Myocyte (in vitro differentiated cells): ENCODE data around the gene CNTN2. TPM values are rescaled to one million over a fixed set of nuclear protein-coding genes. Genes with fewer than 3 reads are reported as not detected.

ENCODE experiments used
- DNase-seq: peaks from one replicate; pipeline ENCODE4 v3.0.0-alpha.2; 2012; ENCODE audit warnings: low read depth
- total RNA-seq: library from RNA; depleted of rRNA; stranded (reverse); fragments of >200 nt; gene quantifications from 2 replicates; pipeline ENCODE4 v1.2.3, GENCODE V29; 2014

Gene CNTN2
- total RNA-seq, 1 donor from 2014 or later, result not detected

DNA sequence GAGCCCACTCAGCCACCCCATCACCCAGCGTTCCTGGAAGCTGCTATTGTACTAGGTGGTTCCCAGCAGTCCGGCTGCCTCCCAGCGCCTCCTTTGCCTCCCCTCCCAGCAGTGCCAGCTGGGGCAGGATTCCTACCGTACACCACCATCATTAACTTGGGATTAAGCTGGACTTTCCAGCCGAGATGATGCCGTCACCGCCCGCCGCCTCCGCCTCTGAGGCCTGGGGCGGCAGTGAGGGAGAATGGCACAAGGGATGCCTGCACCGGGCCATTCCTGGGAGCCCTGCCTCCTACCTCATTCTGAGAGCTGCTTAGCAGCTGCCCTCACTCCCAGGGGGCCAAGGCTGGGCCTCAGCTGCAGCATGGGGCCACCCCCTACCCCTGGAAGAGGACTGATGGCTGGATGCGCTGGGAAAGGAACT, 13.2 kb downstream of the CNTN2 start:
- DNase-seq, result no peak

DNA sequence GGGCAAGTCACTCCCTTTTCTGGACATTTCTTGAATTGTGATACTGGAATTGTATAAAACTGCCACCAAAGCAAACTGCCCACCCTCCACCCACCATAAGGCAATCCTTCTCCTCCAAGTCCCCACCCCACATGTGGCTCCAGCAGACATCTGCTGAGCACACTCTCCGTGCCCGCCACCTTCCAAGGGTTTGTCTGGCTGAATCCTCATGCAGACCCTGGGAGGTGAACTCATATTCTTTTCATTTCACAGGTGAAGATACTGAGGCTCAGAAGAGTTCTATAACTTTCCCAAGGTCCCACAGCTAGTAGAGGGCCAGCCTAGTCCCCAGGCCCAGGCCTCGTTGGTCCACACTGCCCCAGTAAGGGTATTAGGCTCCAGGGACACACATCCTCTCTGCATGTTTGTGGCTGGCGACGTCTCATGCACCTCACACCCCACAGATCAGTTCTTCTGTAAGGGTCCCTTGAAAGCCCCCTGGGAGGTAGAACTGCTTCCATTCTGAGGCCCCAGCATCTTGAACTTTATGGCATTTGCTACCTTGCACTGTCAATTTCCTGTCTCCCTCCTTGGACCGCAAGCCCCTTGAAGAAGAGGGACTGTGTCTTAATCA, 14.1 kb downstream of the CNTN2 start:
- DNase-seq, result no peak

DNA sequence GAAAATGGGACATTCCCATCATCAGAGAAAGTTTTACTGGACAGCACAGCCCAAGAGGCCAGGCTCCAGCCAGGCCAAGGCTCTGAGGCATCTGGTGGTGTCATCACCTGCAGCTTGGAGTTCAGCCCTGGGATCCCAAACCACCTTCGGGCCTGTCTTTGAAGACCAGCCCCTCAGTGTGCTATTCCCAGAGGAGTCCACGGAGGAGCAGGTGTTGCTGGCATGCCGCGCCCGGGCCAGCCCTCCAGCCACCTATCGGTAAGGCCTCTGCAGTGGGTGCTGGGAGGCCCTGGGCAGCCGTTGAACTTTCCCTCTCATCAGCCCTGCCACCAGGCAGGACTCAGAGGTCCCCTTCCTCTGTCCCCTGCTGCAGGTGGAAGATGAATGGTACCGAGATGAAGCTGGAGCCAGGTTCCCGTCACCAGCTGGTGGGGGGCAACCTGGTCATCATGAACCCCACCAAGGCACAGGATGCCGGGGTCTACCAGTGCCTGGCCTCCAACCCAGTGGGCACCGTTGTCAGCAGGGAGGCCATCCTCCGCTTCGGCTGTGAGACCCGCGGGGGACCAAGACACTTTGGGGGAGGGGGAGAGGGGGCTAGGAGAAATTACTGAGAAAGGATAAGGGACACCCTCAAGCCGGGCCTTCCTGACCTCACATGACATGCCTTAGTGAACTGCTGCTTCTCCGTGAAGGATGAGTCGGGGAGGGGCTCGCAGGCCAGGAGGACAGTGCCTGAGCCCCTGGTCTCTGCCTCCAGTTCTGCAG, 15.0 kb downstream of the CNTN2 start:
- DNase-seq, result no peak

DNA sequence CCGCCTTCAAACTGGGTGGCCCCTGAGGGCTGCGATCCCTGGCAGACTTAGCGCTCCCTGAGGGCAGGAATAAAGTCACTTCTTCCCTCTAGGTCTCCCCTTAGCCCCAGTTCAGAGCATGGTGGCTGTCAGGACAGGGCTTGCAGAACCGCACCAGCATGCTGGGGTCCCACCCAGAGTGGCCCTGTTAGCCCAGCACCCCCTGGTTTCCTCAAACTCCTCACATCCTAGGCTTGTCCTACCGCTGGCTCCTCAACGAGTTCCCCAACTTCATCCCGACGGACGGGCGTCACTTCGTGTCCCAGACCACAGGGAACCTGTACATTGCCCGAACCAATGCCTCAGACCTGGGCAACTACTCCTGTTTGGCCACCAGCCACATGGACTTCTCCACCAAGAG, 15.8 kb downstream of the CNTN2 start:
- DNase-seq, result no peak

DNA sequence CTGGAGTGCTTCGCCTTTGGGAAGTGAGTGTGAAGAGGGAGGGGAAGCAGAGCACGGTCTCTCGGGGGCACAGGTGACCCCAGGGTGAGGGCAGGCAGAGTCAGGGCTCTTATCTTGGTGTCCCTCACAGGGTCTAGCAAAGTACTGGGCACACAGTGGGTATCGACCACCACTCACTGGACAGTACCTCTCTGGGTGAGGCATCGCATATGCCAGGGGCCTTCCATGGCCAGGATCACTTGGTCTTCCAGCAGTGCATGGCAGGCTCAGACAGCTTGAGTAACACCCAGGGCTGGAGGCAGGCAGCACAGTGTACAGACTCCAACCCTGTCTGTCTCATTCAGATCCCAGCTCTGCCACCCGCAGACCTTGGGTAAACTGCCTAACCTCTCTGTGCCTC, 16.6 kb downstream of the CNTN2 start:
- DNase-seq, result no peak

DNA sequence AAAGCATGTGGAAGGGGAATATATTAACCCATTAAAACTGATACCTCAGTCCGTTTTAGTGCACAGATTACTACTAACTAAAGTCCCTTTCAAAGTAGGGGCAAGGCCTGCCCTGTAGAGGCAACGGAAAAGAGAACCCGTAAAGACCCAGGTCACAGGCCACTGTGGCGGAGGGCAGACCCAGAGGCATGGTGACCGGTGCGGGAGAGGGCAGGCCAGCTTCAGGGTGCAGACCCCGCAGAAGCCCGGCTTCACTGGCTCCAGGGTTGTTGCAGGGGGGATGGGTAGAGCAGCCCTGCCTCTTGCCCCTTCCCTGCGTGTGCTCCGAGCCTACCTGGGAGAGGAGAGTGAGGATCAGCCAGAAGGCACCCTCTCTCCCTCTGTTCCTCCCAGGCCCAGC, 17.7 kb downstream of the CNTN2 start:
- DNase-seq, result no peak

DNA sequence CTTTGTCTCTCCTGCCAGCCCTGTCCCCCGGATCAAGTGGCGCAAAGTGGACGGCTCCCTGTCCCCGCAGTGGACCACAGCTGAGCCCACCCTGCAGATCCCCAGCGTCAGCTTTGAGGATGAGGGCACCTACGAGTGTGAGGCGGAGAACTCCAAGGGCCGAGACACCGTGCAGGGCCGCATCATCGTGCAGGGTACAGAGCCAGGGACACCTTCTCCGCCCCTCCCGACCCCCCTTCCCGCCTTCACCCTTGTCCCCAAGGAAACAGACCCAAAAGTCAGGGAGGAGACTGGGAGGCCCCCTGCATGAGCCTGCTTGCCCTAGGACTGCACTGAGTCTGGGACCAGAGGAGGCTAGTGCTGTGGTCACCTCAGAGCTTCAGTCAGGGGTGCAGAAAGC, 18.2 kb downstream of the CNTN2 start:
- DNase-seq, result no peak

DNA sequence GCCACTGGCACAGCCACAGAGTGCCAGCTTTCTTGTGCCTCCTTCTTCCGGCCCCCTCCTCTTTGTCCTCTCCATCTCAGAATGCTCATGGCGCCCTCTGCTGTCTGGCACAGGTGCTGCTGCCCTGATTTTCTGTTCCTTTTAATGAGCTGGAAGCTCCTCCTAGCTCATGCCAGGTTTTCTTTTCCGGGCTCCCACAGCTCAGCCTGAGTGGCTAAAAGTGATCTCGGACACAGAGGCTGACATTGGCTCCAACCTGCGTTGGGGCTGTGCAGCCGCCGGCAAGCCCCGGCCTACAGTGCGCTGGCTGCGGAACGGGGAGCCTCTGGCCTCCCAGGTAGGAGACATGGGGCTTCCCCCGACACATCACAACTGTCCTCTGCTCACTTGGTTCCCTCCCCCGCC, 18.7 kb downstream of the CNTN2 start:
- peak; percentile 70 for DNase-seq

DNA sequence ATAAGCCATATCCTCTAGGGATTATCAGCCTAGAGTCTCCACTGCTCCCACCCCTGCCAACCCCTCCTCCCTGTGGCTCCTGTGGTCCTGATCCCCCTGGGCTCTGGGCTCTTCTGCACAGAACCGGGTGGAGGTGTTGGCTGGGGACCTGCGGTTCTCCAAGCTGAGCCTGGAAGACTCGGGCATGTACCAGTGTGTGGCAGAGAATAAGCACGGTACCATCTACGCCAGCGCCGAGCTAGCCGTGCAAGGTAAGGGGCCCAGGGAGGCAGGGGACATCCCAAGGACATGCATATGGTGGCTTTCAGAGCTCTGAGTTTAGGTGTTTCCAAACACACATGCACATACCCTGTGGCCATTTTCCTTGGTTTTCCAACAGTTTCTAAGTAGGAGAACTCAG, 19.3 kb downstream of the CNTN2 start:
- no peak for DNase-seq

DNA sequence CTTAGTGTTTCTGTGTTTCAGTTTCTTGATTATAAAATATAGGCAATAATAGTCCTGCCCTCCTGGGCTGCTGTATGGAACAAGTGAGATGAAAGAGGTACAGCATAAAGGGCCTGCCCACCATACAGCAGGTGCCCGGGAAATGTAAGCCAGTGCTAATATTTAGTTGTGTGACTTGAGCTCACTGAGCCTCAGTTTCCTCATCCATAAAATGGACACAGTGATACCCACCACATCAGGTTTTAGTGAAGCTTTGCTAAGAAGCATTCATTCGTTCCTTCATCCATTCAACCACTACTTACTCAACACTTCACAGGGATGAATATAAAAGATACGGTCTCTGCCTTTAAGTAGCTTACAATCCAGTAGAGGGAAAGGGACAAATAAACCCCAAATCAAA, 19.9 kb downstream of the CNTN2 start:
- no peak for DNase-seq

DNA sequence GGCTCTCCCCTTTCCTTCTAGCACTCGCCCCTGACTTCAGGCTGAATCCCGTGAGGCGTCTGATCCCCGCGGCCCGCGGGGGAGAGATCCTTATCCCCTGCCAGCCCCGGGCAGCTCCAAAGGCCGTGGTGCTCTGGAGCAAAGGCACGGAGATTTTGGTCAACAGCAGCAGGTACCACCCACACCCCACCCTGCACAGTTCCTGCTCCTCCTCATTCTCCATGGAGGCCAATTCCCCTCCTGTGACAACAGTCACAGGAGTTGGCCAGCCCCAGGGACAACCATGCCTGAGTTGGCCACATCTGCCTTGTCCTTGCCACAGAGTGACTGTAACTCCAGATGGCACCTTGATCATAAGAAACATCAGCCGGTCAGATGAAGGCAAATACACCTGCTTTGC, 21.3 kb downstream of the CNTN2 start:
- no peak for DNase-seq

DNA sequence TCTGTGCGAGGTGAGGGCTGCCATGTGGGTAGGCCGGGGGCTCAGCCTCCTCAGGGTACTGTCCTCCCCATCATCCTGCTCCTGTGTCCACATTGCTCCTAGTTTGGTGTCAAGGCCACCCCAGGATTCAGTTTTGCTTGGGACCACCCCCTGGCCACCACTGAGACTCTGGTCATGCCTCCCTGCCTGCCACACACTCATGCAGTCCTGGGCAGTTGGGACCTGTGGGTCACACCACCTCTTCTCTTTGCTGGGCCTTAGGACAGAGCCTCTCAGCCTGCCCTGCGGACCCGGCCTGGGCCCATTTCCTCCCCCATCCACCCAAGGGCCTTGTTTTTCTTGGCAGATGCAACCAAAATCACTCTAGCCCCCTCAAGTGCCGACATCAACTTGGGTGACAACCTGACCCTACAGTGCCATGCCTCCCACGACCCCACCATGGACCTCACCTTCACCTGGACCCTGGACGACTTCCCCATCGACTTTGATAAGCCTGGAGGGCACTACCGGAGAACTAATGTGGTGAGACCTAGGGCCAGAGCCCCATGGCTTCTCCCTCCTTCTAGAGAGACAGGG, 21.8 kb downstream of the CNTN2 start:
- no peak for DNase-seq

DNA sequence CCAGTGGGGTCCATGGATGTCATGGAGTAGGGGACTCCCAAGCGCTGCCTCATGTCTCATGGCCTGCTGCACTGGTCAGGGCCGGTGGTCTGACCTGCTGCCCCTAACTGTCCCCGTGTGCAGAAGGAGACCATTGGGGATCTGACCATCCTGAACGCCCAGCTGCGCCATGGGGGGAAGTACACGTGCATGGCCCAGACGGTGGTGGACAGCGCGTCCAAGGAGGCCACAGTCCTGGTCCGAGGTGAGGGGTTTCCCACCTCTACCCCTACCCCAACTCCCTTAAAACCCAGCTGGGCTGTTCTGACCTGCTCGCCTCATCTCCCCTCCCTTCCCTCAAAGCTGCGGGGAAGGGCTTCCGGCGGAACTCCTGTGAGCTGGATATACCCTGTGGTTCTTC, 22.7 kb downstream of the CNTN2 start:
- DNase-seq, result no peak

DNA sequence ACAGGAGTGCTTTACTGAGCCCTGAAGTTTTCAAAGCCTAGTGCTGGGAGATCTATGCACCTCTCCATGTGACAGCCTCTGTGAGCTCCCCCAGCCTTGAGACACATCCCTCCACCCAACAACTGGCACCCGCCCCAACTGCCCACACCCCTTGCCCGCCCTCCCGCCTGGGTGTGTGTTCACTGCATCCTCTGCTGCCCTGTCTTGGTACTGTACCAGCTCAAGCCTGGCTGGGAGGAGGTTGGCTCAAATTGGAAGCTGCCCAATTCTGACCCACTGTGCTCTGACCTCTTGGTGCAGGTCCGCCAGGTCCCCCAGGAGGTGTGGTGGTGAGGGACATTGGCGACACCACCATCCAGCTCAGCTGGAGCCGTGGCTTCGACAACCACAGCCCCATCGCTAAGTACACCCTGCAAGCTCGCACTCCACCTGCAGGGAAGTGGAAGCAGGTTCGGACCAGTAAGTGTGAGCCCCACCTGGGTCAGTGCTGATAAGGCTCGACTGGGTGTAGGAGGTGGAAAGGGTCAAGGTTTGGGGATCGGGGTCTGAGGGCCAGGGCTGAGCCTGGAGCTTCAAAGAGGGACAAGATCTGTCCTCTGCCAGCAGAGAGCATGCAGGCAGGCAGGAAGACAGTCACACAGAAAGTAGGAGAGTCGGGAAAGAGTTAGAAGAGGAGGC, 23.3 kb downstream of the CNTN2 start:
- no peak for DNase-seq

DNA sequence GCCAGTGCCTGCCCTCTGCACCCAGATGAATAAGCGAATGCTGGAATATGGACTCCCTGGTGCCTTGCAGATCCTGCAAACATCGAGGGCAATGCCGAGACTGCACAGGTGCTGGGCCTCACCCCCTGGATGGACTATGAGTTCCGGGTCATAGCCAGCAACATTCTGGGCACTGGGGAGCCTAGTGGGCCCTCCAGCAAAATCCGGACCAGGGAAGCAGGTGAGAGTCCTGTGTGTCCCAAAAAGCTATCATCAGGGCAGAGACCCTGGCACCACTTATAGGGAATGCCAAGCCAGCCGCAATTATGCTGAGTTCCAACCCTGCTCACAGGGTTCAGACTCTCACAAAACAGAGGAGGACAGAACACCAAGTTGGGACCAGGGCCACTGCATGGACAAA, 24.0 kb downstream of the CNTN2 start:
- DNase-seq, result no peak

DNA sequence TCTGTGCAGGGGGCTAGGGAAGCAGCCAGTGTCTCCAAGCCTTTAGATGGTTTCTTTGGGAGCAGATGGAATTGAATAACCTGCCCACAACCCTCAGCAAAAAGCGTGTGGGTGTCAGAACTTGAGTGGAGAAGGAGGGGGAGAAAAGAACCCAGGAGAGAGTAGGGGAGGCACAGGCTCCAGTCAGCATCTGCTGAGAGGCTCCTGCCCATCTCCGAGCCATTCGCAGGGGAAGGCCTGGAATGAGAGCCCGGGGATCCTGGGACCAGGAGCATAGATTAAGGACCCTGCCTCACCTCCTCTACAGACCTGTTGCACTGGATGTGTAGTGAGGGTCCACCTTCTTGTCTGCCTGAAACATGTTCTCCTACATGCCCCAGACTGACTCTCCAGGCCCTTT, 25.0 kb downstream of the CNTN2 start:
- DNase-seq, result no peak

DNA sequence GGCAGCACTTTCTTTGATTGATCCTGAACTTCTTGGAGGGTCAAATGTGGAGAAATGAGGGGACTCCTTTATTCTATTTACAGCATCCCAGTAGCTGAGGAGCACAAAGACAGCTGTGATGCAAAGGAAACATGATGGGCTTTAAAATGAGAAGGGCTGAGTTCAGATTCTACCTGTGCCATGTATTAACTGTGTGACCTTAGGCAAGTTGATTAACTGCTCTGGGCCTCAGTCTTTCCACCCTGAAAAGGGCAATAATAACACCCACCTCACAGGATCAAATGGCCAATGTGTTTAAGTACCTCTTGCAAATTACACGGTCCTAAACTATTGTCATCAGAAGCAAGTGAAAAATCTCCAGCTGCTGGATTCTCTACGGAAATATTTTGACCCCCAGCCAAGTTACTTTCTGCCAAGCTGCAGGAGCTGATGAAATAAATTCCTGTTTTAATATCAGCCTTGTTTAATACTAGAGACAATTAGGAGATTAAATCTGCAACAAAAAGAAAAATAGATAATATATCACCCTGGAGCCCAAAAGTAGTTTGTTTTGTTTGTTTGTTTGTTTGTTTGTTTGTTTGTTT, 25.5 kb downstream of the CNTN2 start:
- no peak for DNase-seq

DNA sequence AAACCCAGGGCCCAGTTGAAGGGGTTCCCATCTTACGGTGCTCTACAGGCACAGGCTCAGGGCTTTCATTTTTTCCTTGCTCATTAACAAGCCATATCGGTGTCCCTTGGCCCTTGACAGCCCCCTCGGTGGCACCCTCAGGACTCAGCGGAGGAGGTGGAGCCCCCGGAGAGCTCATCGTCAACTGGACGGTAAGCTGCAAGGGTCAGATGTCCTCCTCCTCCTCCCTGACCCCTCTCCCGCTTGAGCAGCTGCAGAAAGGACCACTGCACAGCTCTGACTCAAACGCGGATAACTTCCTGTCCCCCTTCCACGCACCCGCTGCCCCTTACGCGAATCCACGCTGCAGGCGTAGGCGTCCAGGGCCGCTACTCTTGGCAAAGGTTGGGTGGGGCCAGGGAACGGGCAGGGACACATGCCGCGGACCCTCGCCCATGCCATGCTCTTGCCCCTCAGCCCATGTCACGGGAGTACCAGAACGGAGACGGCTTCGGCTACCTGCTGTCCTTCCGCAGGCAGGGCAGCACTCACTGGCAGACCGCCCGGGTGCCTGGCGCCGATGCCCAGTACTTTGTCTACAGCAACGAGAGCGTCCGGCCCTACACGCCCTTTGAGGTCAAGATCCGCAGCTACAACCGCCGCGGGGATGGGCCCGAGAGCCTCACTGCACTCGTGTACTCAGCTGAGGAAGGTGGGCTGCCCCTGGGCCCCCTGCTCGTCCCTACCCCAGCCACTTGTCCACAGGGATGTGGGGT, 26.5 kb downstream of the CNTN2 start:
- no peak for DNase-seq

DNA sequence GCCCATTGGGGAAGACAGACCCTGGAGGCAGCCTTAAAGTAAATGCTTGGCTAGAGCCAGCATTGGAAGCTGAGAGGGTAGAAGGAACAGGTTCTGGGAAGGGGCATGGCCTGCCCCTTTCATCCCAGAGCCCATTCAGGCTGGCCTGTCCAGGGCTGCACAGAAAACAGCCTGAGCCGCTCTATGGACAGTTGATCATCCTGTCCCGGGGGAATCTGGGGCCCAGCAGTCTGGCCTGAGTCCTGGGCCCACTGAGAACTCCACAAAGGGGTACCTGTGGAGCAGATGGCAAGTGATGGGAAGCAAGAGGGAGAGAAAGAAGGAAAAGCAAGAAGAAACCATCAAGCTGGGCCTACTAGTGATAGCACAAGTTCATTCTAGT, 28.0 kb downstream of the CNTN2 start:
- DNase-seq, result no peak

DNA sequence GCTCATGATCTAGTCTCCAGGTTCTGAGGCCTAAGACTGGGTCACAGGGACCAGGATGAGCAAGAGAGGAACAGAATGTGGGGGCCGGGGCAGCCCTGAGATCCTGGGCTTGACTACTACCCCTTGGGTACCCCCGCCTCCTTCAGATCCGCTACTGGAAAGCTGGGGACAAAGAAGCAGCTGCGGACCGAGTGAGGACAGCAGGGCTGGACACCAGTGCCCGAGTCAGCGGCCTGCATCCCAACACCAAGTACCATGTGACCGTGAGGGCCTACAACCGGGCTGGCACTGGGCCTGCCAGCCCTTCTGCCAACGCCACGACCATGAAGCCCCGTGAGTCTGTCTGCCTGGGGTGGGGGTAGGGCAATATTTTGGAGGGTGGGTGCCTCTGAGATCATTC, 28.8 kb downstream of the CNTN2 start:
- no peak for DNase-seq

DNA sequence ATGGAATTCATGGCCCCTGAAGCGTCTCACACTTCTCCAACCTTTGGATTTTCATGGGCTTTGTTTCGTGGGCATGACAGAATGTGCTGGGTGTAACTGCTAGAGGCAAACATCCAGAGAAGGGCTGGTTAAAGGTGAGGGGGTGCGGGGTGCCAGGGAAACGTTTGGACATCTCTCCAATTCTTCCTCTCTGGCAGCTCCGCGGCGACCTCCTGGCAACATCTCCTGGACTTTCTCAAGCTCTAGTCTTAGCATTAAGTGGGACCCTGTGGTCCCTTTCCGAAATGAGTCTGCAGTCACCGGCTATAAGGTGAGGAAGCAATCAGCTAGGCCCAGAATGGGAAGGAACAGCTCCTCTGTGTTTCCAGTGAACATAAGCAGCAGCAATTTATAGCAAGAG, 29.3 kb downstream of the CNTN2 start:
- no peak for DNase-seq
